ENCODE measurements around the gene CLDN10.
"Not testable (repeated sequence)": the region's sequence is repeated elsewhere in the genome, so short reads cannot be mapped to it uniquely, and the experiment has no call there.

Gene CLDN10, protein sequence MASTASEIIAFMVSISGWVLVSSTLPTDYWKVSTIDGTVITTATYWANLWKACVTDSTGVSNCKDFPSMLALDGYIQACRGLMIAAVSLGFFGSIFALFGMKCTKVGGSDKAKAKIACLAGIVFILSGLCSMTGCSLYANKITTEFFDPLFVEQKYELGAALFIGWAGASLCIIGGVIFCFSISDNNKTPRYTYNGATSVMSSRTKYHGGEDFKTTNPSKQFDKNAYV

GRCh38 chr13:95552539-95553441, at the start of gene CLDN10:
TSS of gene CLDN10 (plus strand) at chr13:95552720. CDS start at chr13:95552754, 34 bp downstream.
- DNase-seq (ENCODE audit: low read depth), result no peak

DNA sequence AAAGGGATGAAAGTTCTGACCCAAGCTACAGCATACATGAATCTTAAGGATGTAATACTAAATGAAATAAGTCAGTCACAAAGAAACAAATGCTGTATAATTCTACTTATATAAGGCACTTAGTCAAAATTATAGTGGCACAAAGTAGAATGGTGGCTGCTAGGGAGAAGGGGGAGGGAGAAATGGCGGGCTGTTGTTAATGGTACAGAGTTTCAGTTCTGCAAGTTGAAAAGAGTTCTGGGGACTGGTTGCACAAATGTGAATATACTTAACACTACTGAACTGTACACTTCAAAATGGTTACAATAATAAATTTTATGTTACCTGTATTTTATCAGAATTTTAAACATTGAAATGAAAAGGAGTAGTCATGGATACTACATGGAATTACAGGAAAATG, 48.9 kb upstream of the CLDN10 start:
- DNase-seq (ENCODE audit: low read depth), result no peak

DNA sequence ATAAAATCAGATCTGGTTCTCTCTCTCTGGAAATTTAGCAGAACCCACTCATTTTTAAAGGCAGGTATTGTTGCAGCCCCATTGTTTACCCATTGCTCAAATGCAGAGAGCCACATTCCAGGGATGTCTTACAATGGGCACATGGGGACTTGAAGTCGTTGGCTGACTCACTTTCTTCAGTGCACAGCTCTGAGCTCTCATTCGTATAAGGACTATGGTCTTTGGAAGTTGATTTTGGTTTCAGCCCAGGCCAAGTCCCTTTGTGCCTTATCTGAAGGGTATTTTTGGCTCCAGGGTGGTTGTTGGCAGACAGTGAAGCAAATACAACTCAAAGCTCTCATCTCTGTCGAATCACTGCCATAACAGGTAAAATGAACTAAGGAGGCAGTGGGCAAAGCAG, 47.3 kb upstream of the CLDN10 start:
- DNase-seq (ENCODE audit: low read depth), result no peak

DNA sequence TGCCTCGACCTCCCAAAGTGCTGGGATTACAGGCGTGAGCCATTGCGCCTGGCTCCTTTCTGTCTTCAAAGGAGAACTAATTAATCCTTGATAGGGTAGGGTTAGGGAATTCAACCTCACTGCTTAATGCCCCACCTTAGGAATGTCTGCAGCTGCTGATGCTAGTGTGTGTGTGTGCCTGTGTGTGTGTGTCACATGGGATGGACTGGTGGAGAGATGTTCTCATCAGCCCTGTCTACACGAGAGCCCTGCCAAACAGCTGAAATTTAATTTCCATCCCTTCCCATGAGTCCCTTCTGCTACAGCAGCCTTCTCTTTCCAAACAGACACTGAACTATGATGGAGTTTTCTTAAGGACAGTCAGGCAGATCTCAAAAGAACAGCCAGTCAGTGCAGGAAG, 46.5 kb upstream of the CLDN10 start:
- no peak for DNase-seq (ENCODE audit: low read depth)

- no peak for DNase-seq (ENCODE audit: low read depth)
These were observed 44.5 kb upstream of the CLDN10 start for GRCh38 chr13:95507991-95508390.

DNA sequence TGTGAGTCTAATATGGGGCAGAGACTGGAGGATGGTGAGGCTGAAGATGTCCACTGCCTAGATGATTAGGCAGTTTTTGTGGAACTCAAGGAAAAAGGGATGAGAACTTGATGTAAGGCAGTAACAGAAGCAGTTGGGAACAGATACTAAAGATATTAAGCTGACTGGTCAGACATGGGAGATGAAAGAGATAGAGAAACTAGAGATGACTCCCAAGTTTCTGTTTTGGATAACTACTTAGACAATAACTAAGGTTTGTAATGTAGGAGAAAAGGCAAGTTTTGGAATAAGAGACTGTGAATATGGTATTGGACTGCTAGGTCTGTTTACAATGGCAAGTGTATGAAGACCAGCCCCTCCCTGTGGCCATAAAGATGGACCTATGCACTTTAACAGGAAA, 43.5 kb upstream of the CLDN10 start:
- no peak for DNase-seq (ENCODE audit: low read depth)

DNA sequence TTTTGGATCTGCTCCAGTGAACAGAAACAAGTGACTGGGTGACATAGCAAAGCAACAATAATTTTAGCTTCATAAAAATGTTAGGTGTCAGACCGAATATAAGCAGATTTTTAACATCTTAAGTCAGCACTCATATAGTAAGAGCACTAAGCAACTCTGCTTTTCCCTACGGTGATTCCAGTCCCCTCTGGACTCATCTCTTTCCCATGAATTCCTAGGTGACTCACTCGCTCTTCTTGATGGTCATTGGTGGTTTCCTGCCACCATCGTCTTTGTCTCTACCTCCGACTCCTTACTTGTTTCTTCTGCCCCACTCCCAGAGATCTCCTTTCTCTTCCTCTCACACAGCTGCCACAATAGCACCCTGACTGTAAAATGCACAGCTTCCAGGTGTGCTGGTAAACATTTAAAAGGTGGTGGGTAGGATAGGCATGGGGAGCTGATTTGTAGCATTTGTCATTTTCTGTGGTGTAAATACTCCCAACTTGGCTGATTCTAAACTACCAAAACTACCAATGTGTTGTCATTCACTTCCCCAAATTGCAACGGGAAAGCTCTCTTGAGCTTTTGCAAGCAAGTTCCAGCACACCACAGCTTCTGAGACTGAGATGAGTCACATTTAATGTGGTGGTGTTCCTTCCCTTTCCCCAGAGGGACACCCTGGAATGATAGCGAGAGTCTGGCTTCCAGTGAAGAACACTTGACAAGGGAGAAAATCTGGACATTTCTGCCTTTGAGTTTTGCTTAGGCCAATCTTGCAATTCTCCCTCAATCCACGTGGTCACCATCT, 42.8 kb upstream of the CLDN10 start:
- no peak for DNase-seq (ENCODE audit: low read depth)

GRCh38 chr13:95510950-95511349, 41.6 kb upstream of the CLDN10 start:
- no peak for DNase-seq (ENCODE audit: low read depth)

GRCh38 chr13:95512424-95512823, 40.1 kb upstream of the CLDN10 start:
- DNase-seq (ENCODE audit: low read depth), result no peak

DNA sequence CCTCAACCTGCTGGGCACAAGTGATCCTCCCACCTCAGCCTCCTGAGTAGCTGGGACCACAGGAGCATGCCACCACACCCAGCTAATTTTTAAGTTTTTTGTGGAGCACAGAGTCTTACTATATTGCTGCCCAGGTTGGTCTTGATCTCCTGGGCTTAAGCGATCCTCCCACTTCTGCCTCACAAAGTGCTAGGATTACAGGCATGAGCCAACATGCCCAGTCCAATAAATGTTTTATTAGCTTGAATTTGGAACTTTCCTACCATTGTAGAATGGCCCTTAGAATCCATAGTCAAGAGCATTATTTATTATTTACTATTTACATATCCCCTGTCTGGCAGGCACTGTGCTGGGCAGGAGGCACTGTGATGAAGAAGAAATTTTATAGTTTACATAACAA, 39.6 kb upstream of the CLDN10 start:
- no peak for DNase-seq (ENCODE audit: low read depth)

- not testable (repeated sequence) for DNase-seq (ENCODE audit: low read depth)
These were observed 36.9 kb upstream of the CLDN10 start for GRCh38 chr13:95515606-95516005.

DNA sequence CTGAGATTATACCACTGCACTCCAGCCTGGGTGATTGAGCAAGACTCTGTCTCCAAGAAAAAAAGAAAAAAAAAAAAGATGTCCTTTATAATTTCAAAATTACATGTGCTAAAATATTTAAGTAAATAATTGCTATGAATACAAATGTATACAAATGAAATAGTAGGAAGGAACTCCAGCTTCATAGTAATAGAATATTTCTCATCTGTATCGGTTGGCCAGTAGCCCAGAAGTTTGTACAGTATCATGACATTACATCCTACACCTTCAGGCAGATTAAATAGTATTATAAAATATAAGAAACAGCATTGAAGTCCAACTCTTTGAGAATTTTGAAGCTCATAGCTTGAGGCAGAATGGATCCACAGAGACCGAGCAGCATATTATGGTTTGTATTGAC, 36.5 kb upstream of the CLDN10 start:
- DNase-seq (ENCODE audit: low read depth), result no peak

- DNase-seq (ENCODE audit: low read depth), result no peak
These were observed 36.0 kb upstream of the CLDN10 start for GRCh38 chr13:95516492-95516891.

DNA sequence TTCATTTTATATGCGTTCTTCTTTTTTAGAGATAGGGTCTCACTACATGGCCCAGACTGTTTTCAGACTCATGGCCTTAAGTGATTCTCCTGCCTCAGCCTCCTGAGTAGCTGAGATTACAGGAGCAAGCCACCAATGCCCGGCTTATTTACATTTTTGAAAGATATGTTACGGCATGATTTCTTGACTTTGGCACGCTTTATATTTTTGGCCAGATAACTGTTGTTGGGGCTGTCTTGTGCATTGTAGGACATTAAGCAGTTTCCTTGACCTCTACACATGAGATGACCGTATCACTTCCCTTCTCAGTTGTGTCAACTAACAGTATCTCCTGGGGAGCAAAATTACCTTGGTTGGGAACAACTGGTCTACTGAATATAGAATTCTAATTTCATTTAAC, 28.9 kb upstream of the CLDN10 start:
- DNase-seq (ENCODE audit: low read depth), result no peak

- DNase-seq (ENCODE audit: low read depth), result no peak
These were observed 28.1 kb upstream of the CLDN10 start for GRCh38 chr13:95524264-95524901.

GRCh38 chr13:95527955-95528354, 24.6 kb upstream of the CLDN10 start:
- no peak for DNase-seq (ENCODE audit: low read depth)

DNA sequence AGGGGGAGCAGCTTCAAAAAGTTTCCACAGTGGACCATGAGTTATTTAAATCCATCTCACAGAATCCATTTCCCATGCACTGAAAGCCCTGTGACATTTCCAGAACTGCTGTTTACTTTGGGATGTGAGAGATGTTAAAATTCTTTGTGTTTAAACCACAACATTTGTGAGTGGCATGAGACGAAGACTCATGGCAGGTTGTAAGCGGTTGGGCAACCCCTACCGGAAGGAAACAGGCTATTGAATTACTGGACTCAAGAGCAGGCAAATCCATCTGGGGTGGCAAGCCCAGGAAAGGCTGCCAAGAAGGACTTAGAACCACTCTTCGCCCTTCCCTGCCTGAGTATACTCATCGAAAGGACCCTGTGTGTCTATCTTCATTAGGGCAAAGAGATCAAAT, 22.3 kb upstream of the CLDN10 start:
- no peak for DNase-seq (ENCODE audit: low read depth)

- no peak for DNase-seq (ENCODE audit: low read depth)
These were observed 18.9 kb upstream of the CLDN10 start for GRCh38 chr13:95533545-95534160.

DNA sequence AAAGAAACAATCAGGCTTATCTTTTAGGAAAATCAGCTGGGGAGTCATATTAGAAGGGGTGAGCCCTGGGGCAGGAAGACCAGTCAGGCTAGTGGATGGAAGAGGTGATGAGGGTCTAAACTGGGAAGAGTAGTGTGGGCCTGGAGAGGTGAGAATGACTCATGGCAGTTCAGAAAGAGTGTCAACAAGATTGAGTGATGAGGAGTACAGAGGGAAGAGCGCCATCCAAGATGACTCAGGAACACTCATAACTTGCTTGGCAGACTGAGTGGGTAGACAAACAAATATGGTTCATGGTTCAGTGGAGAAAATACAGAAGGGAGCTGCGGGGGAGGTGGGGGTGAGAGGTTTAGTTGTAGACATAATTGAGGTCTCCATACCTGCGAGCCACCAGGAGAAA, 17.3 kb upstream of the CLDN10 start:
- DNase-seq (ENCODE audit: low read depth), result no peak

DNA sequence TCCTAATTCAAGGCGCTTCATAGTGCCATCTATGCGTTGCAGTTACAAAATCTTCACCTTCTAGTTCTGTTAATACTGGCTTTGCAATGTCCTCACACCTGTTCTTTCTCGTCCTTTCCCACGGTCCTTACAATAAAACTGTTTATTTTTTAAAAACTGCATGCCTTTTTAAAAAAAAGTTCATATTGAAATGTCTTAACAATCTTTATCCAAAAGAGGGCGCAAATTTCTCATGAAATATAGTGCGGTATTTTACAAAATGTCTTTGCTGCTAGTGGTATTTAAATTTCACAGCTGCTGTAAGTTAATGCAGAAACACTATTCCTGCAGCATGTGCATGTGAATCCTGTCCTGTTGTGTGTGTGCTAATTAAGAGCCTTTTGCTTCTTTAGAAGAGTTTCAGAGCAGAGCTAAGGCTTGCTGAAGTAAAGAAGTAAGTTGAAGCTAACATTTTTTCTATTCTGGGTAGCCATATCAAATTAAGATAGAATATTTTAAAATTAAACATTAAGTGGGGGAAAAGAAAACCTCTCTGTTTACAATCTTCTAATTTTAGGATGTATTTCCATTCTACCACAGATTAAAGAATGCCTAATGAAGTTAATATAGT, 15.8 kb upstream of the CLDN10 start:
- DNase-seq (ENCODE audit: low read depth), result no peak

DNA sequence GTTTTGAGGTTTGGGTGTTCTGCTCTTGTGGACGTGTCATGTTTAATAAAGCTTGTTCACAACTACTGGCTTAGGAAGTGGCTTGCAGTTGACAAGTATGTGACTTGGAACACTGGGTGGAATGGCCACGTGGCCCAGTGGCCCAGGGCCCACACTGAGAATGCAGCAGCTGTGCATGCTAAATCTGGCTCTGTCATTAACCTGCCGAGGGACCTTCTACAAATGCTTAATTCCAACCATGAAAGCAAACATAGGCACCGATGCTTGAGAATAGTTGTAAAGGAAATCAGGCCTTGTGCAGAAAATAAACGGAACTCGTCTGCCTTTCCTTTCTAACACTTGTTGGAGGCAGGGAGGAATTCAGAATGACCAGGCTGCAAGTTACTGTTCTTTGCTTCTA, 11.6 kb upstream of the CLDN10 start:
- no peak for DNase-seq (ENCODE audit: low read depth)

Data from activated T-cell treated with anti-CD3 and anti-CD28 coated beads for 24 hours (primary cell).